Measurements from ENCODE around the gene SLC8B1.

DNA sequence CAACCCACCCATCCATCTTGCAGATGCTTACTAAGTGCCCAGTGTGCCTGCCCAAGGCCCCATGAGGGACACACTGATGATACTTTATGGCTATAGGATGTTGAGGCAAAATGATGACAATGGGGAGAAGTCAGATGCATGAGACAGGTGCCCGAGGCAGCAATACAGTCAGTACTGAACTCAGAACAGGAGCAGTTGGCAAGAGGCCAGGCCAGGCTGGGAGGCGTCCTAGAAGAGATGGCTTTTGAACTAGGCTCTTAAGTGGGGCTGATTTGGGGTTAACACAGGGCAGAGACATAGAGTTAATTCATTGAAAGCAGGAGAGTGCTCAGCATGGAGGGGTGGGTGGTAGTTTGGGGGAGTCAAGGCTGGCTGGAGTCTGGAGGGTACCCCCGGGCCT, 39.1 kb upstream of the SLC8B1 start:
- TF ChIP-seq, protein P1, sequence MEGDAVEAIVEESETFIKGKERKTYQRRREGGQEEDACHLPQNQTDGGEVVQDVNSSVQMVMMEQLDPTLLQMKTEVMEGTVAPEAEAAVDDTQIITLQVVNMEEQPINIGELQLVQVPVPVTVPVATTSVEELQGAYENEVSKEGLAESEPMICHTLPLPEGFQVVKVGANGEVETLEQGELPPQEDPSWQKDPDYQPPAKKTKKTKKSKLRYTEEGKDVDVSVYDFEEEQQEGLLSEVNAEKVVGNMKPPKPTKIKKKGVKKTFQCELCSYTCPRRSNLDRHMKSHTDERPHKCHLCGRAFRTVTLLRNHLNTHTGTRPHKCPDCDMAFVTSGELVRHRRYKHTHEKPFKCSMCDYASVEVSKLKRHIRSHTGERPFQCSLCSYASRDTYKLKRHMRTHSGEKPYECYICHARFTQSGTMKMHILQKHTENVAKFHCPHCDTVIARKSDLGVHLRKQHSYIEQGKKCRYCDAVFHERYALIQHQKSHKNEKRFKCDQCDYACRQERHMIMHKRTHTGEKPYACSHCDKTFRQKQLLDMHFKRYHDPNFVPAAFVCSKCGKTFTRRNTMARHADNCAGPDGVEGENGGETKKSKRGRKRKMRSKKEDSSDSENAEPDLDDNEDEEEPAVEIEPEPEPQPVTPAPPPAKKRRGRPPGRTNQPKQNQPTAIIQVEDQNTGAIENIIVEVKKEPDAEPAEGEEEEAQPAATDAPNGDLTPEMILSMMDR (IDR thresholded peaks at IDR 0.05) = no peak
- no peak for TF ChIP-seq POLR2A (IDR thresholded peaks at IDR 0.05)
